Esophagus muscularis mucosa (tissue), 4 donors: ENCODE results near the gene NKAIN2.

Source experiments
- CTCF ChIP-seq, 3 experiments: fragments of 200-600 bp in 2 of 3; fragments of 450-650 bp in 1 of 3; sonication (generic) in 2 of 3; IDR thresholded peaks; one replicate each; pipeline ENCODE4 v1.5.1; 2017 to 2019; ENCODE audit warnings: antibody characterized with exemption in 3 of 3, mild to moderate bottlenecking in 2 of 3, moderate library complexity in 1 of 3
- EP300 ChIP-seq: sonication (generic); formaldehyde crosslinking; IDR thresholded peaks from one replicate; pipeline ENCODE4 v1.6.1; 2017; ENCODE audit warnings: antibody characterized with exemption
- POLR2A ChIP-seq: fragments of 450-650 bp; IDR thresholded peaks from one replicate; pipeline ENCODE4 v1.6.1; 2017; ENCODE audit warnings: antibody characterized with exemption, moderate library complexity, mild to moderate bottlenecking, low read depth
- POLR2AphosphoS5 ChIP-seq, 2 donors: sonication (generic); formaldehyde crosslinking; IDR thresholded peaks; one replicate each; pipeline ENCODE4 v1.6.1; 2017; ENCODE audit warnings: antibody characterized with exemption in 2 of 2

DNA sequence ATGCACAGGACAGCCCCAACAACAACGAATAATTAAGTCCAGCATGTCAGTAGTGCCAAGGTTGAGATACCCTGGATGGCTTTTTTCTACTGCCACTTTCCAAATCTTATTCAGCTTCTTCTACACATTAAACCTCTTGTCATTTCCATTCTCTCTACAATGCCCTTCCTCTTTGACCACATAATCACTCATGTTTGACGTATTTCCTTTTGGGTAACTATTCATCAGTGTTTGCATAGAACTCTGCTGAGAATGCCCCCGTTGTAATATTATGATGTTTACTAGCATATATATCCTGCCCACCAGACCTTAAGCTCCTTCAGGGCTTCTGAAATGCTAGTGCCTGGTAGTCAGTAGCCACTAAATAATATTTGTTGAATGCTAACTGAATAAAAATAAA is 643.3 kb downstream of the NKAIN2 start:
- no peak for TF ChIP-seq CTCF (IDR thresholded peaks at IDR 0.05)
- TF ChIP-seq POLR2A: no peak
- no peak for TF ChIP-seq POLR2AphosphoS5 (IDR thresholded peaks at IDR 0.05)
- no peak for TF ChIP-seq EP300
